GM06990 (cell line): ENCODE data around the gene GSTA4.
"Not testable (repeated sequence)": the region's sequence is repeated elsewhere in the genome, so short reads cannot be mapped to it uniquely, and the experiment has no call there.

Experiments used
- DNase-seq: peaks from one replicate; pipeline ENCODE4 v3.0.0-alpha.2; 2011; ENCODE audit not compliant: insufficient read length; ENCODE audit errors: extremely low read depth
- H3K27me3 ChIP-seq: replicated peaks from 2 replicates; pipeline ENCODE4 v1.6.0; 2011; ENCODE audit warnings: low read length; ENCODE audit not compliant: control insufficient read depth, insufficient read depth
- H3K36me3 ChIP-seq: 2 replicates; pipeline ENCODE4 v1.5.1; 2011; ENCODE audit warnings: low read length; ENCODE audit not compliant: control insufficient read depth, insufficient read depth
- H3K4me3 ChIP-seq: replicated peaks from 2 replicates; pipeline ENCODE4 v1.5.1; 2011; ENCODE audit warnings: low read depth, mild to moderate bottlenecking, control low read depth, low read length
- TF ChIP-seq, protein P1 (sequence below): IDR thresholded peaks from 2 replicates; pipeline ENCODE4 v1.5.1; 2011; ENCODE audit warnings: low read length, control low read depth, mild to moderate bottlenecking, inconsistent platforms; ENCODE audit not compliant: insufficient read depth, poor library complexity, severe bottlenecking

GSTA4 gene

DNA sequence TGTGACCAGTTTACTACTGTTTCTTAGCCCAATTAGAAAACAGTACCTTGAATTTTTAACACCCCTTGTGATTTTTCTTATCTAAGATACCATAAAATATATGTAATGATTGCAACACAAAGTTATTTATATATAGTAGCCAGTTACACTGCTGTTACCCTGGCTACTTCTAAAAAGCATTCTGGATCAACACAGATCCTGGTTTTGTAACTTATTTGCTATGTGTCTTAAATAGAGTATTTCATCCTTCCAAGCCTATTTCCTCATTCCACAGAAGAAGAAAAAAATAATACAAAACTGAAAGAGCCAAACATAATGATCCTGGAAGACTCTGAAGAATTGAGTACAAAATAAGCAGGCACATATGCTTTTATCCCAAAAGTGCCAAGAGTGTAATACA is 19.0 kb upstream of the GSTA4 start:
- Histone ChIP-seq H3K4me3 (no peak overlapping the region), H3K27me3 (no peaks in the 10 kb centered on the region), H3K36me3 (peaks cover 1% of the 10 kb centered on the region)
- TF ChIP-seq, protein P1, sequence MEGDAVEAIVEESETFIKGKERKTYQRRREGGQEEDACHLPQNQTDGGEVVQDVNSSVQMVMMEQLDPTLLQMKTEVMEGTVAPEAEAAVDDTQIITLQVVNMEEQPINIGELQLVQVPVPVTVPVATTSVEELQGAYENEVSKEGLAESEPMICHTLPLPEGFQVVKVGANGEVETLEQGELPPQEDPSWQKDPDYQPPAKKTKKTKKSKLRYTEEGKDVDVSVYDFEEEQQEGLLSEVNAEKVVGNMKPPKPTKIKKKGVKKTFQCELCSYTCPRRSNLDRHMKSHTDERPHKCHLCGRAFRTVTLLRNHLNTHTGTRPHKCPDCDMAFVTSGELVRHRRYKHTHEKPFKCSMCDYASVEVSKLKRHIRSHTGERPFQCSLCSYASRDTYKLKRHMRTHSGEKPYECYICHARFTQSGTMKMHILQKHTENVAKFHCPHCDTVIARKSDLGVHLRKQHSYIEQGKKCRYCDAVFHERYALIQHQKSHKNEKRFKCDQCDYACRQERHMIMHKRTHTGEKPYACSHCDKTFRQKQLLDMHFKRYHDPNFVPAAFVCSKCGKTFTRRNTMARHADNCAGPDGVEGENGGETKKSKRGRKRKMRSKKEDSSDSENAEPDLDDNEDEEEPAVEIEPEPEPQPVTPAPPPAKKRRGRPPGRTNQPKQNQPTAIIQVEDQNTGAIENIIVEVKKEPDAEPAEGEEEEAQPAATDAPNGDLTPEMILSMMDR = no peak
- no peak for DNase-seq

DNA sequence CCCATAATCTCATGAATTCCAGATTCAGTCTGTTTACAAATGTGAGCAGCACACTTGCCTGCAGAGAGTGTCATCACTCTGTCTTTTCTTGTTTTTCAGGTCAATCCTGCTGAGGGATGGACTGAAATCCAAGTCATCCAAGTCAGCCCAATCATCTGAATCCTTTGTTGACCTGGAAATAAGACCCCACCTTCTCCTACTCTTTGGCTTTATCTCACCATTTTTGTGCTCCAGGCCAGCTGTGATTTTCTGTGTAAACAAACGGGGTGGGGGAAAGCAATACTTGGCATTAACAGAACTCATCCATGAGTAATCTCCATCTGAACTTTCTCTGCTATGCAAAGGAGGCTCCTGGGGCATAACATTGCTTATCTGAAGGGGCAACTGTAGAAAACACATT is 16.9 kb upstream of the GSTA4 start:
- no peak overlapping the region for H3K4me3 ChIP-seq
- peaks cover 3% of the 10 kb centered on the region for H3K36me3 ChIP-seq
- no peaks in the 10 kb centered on the region for H3K27me3 ChIP-seq
- TF ChIP-seq, protein P1 = no peak
- no peak for DNase-seq

DNA sequence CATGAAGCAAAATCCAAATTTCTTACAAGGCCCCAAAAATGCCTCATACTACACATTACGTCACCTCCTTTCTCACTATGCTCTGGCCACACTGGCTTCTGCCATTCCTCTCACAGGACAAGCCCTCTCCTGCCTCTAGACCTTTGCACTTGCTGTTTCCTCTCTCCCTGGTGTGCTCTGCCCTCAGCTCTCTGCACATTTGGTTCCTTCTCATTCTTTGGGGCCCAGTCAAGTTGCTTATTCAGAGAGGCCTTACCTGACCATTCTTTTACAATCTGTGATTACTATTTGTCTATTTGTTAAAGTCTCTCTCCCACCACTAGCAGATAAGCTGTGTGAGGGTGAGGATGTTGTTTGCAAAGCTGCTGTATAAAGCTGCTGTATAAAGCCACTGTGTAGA is 15.4 kb upstream of the GSTA4 start:
- TF ChIP-seq, protein P1 = no peak
- Histone ChIP-seq H3K36me3 (peaks cover 4% of the 10 kb centered on the region), H3K4me3 (no peak overlapping the region), H3K27me3 (no peaks in the 10 kb centered on the region)
- no peak for DNase-seq

- Histone ChIP-seq H3K36me3 (peaks cover 4% of the 10 kb centered on the region), H3K27me3 (no peaks in the 10 kb centered on the region), H3K4me3 (no peak overlapping the region)
- TF ChIP-seq, protein P1 = no peak
- no peak for DNase-seq
These were observed 14.4 kb upstream of the GSTA4 start for GRCh38 chr6:53009511-53009910.

- no peak overlapping the region for H3K4me3 ChIP-seq
- no peak for DNase-seq
- TF ChIP-seq, protein P1 = no peak
- H3K27me3 ChIP-seq = no peaks in the 10 kb centered on the region
- peaks cover 4% of the 10 kb centered on the region for H3K36me3 ChIP-seq
These were observed 14.0 kb upstream of the GSTA4 start for GRCh38 chr6:53009056-53009455.

DNA sequence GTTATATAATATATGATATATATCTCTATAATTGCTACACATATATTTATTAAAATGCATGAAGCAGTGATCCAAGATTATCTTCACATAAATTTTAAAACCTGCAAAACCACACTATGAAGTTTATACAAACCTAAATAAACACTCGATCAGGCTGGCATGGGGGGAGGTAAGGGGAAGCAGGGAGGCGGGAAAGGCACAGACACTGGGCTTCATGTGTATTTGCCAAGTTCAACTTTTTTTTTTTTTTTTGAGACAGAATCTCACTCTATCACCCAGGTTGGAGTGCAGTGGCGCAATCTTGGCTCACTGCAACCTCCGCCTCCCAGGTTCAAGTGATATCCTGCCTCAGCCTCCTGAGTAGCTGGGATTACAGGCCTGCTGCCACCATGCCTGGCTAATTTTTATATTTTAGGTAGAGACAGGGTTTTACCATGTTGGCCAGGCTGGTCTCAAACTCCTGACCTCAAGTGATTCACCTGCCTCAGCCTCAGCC is 13.2 kb upstream of the GSTA4 start:
- not testable (repeated sequence) for H3K27me3 ChIP-seq, H3K4me3 ChIP-seq, DNase-seq, H3K36me3 ChIP-seq
